Brain microvascular endothelial cell (primary cell): ENCODE results near the gene SLC16A7.

ENCODE experiments used
- DNase-seq: peaks from one replicate; pipeline ENCODE4 v3.0.0-alpha.2; 2020
- H3K27ac ChIP-seq: fragments of 250-450 bp; sonication (Bioruptor Pico); 2 replicates; pipeline ENCODE4 v1.5.1; 2020; ENCODE audit warnings: mild to moderate bottlenecking, moderate library complexity
- H3K27me3 ChIP-seq: fragments of 250-450 bp; sonication (Bioruptor Pico); replicated peaks from 2 replicates; pipeline ENCODE4 v1.5.1; 2020; ENCODE audit warnings: mild to moderate bottlenecking
- H3K36me3 ChIP-seq: fragments of 250-450 bp; sonication (Bioruptor Pico); replicated peaks from 2 replicates; pipeline ENCODE4 v1.5.1; 2020; ENCODE audit warnings: mild to moderate bottlenecking
- H3K4me3 ChIP-seq: 2 replicates; pipeline ENCODE4 v1.5.1; 2011; ENCODE audit warnings: low read depth, mild to moderate bottlenecking, control low read depth, low read length, moderate library complexity
- CTCF ChIP-seq: IDR thresholded peaks from 2 replicates; pipeline ENCODE4 v1.5.1; 2011; ENCODE audit warnings: low read depth, mild to moderate bottlenecking, moderate library complexity, low read length, control low read depth, inconsistent platforms; ENCODE audit errors: missing control alignments
- in situ Hi-C: cut with HindIII; loops from 2 replicates; pipeline ENCODE4 v1.10.0; 2017; ENCODE audit warnings: low sequenced_read_pairs, low pct_ligation_motif_present

The SLC16A7 gene

DNA sequence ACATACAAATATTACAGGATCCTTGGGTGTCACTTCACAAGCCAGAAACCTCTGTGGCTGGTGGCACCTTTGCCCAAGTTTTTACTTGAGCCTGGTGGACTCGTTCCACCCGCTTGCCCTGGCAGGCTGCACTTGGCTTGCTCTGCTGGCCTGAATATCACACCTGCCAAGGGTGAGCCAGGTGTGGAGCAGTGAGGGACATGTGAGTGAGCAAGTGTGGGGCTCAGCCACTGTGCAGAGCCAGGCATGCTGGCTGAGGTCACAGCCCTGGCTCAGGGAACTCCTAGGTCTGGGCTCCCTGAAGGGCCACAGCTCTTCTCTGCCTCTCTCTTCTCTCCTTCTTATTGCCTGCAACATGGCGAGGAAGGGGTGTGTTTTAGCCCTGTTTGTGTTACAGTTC is 82.0 kb downstream of the SLC16A7 start:
- H3K27ac ChIP-seq, result no peak overlapping the region
- no peak for TF ChIP-seq CTCF
- no peaks in the 10 kb centered on the region for H3K27me3 ChIP-seq
- no peaks in the 10 kb centered on the region for H3K36me3 ChIP-seq
- in situ Hi-C loops, result no loop called here
- DNase-seq, result no peak
- H3K4me3 ChIP-seq, result no peak overlapping the region

- TF ChIP-seq CTCF, result no peak
- Histone ChIP-seq H3K4me3 (no peak overlapping the region), H3K36me3 (no peaks in the 10 kb centered on the region), H3K27ac (no peak overlapping the region), H3K27me3 (no peaks in the 10 kb centered on the region)
- no peak for DNase-seq
- in situ Hi-C loops, result no loop called here
These were observed 83.1 kb downstream of the SLC16A7 start for GRCh38 chr12:59678759-59679411.

- no peak for DNase-seq
- Histone ChIP-seq H3K27ac (no peak overlapping the region), H3K4me3 (no peak overlapping the region), H3K27me3 (no peaks in the 10 kb centered on the region), H3K36me3 (no peaks in the 10 kb centered on the region)
- in situ Hi-C loops, result no loop called here
- no peak for TF ChIP-seq CTCF
These were observed 93.9 kb downstream of the SLC16A7 start for GRCh38 chr12:59689776-59690175.

DNA sequence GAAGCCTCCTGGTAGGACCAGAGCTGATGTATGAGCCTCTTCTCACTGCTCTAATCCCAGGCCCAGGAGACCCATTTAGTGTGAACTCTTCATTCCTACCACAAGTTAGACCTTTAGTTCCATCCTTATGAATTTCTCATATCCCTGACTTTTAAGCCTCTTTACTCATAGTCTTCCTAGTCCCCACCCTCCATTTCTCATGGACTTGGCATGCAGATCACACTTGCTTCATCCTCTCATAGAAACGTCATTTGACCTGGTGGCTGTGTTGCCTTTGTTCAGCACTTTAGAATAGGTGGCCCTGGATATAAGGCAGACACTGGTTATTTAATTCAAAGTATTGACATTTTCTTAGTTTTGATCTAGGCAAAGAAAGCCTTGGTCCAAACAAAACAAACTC is 99.5 kb downstream of the SLC16A7 start:
- no peak for TF ChIP-seq CTCF
- Histone ChIP-seq H3K4me3 (no peak overlapping the region), H3K27ac (no peak overlapping the region), H3K36me3 (no peaks in the 10 kb centered on the region), H3K27me3 (no peaks in the 10 kb centered on the region)
- in situ Hi-C loops, result no loop called here
- DNase-seq, result peak; percentile 32

DNA sequence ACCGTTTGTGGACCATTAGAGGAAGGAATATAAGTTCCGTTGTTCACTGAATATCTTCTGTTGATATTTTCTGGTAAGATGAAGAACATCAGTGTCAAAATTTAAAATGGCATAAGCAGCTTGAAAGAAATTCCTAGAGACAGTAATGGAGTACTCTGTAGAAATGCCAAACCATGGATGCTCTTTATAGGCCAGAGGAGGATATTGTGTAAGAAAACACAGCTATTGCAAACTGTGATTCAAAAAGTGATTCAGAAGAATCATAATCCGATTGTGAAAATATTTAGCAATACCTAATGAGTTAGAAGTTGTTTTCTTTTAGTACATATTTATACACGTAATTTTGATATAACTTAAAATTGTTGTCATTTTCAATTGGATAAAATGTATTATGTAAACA is 102.8 kb downstream of the SLC16A7 start:
- peak; percentile 3 for DNase-seq
- TF ChIP-seq CTCF, result no peak
- in situ Hi-C loops, result no loop called here
- Histone ChIP-seq H3K36me3 (no peaks in the 10 kb centered on the region), H3K27ac (no peak overlapping the region), H3K27me3 (no peaks in the 10 kb centered on the region), H3K4me3 (no peak overlapping the region)
